Endothelial cell of umbilical vein (primary cell): Measurements from ENCODE around the gene NOXA1. TPM values are rescaled to one million over a fixed set of nuclear protein-coding genes. Genes with fewer than 3 reads are reported as not detected.

Source experiments
- BruUV-seq: library from RNA; stranded (reverse); fragments of 400-500 nt; replicated peaks from 2 replicates; lab custom pipeline; 2021; lab: Mats Ljungman, UMichigan
- CTCF ChIA-PET: fragments of 300-600, 350-600 bp; sonication (Branson Sonifier 250); formaldehyde crosslinking; loops from one replicate; lab custom pipeline; 2021; ENCODE audit warnings: antibody characterized with exemption, inconsistent platforms; lab: Charles Lee
- POLR2A ChIA-PET: fragments of 300-600, 350-600 bp; sonication (Branson Sonifier 250); formaldehyde crosslinking; loops from one replicate; lab custom pipeline; 2021; ENCODE audit warnings: antibody characterized with exemption, inconsistent platforms; lab: Charles Lee
- DNase-seq: peaks from one replicate; pipeline ENCODE4 v3.0.0-alpha.2; 2011; ENCODE audit warnings: low read depth, low spot score
- FAIRE-seq: peaks from 2 replicates; lab custom pipeline; 2011; peaks lifted over from hg19 to GRCh38; lab: Jason Lieb, UNC
- H2AFZ ChIP-seq: 2 replicates; pipeline ENCODE4 v1.6.0; 2012; ENCODE audit warnings: low read depth, low read length, control low read depth, inconsistent platforms
- H3K27ac ChIP-seq: 2 replicates; pipeline ENCODE4 v1.5.1; 2011; ENCODE audit warnings: low read depth, mild to moderate bottlenecking, control low read depth, low read length, moderate library complexity; ENCODE audit not compliant: insufficient read depth
- H3K27me3 ChIP-seq, 2 experiments: 2 replicates each; pipeline versions ENCODE4 v1.6.0 to v1.6.1; 2011; ENCODE audit warnings: low read length in 2 of 2, mixed read lengths in 1 of 2; ENCODE audit not compliant: control insufficient read depth in 2 of 2, insufficient read depth in 2 of 2
- H3K36me3 ChIP-seq, 2 experiments: 2 replicates in 1 of 2; 3 replicates in 1 of 2; pipeline ENCODE4 v1.5.1; 2011; ENCODE audit warnings: low read length in 2 of 2, mild to moderate bottlenecking in 1 of 2, moderate library complexity in 1 of 2; ENCODE audit not compliant: control insufficient read depth in 2 of 2, insufficient read depth in 2 of 2; ENCODE audit errors: extremely low read depth in 1 of 2
- H3K4me1 ChIP-seq: 3 replicates; pipeline ENCODE4 v1.5.1; 2011; ENCODE audit warnings: mild to moderate bottlenecking, low read length; ENCODE audit not compliant: control insufficient read depth, insufficient read depth; ENCODE audit errors: extremely low read depth
- H3K4me2 ChIP-seq: 2 replicates; pipeline ENCODE4 v1.6.1; 2011; ENCODE audit warnings: low read length, control low read depth, mixed read lengths; ENCODE audit not compliant: insufficient read depth
- H3K4me3 ChIP-seq, 3 experiments: fragments of 200-600 bp in 1 of 3; sonication (generic), shearing (Covaris generic) in 1 of 3; replicated peaks in 1 of 3; 2 replicates each; pipeline ENCODE4 v1.5.1; 2011 to 2016; ENCODE audit warnings: control low read depth in 3 of 3, low read length in 3 of 3, mild to moderate bottlenecking in 2 of 3, inconsistent platforms in 1 of 3, low read depth in 1 of 3, moderate library complexity in 1 of 3; ENCODE audit not compliant: insufficient read depth in 1 of 3
- H3K79me2 ChIP-seq: 2 replicates; pipeline ENCODE4 v1.6.0; 2012; ENCODE audit warnings: low read length, inconsistent platforms; ENCODE audit not compliant: control insufficient read depth, insufficient read depth
- H3K9ac ChIP-seq: replicated peaks from 2 replicates; pipeline ENCODE3; 2011; ENCODE audit warnings: low read length, control low read depth; ENCODE audit not compliant: insufficient read depth; ENCODE audit errors: extremely low read depth
- H3K9me1 ChIP-seq: replicated peaks from 3 replicates; pipeline ENCODE4 v1.6.0; 2011; ENCODE audit warnings: mild to moderate bottlenecking, low read length; ENCODE audit not compliant: control insufficient read depth, insufficient read depth; ENCODE audit errors: extremely low read depth
- H3K9me3 ChIP-seq: replicated peaks from 2 replicates; pipeline ENCODE4 v1.5.1; 2012; ENCODE audit warnings: low read length, inconsistent platforms; ENCODE audit not compliant: control insufficient read depth, insufficient read depth
- H4K20me1 ChIP-seq: replicated peaks from 2 replicates; pipeline ENCODE3; 2011; ENCODE audit warnings: mild to moderate bottlenecking, low read length; ENCODE audit not compliant: control insufficient read depth, insufficient read depth; ENCODE audit errors: extremely low read depth
- EZH2 ChIP-seq: IDR thresholded peaks from 2 replicates; pipeline ENCODE4 v1.6.1; 2012; ENCODE audit warnings: borderline replicate concordance, low read depth, mild to moderate bottlenecking, moderate library complexity, low read length, inconsistent platforms; ENCODE audit not compliant: severe bottlenecking
- FOS ChIP-seq: IDR thresholded peaks from 2 replicates; pipeline ENCODE4 v1.6.1; 2011; ENCODE audit warnings: mild to moderate bottlenecking, low read length, moderate library complexity, borderline replicate concordance; ENCODE audit not compliant: insufficient read depth
- GATA2 ChIP-seq: IDR thresholded peaks from 2 replicates; pipeline ENCODE4 v1.7.0; 2011; ENCODE audit warnings: low read depth, mild to moderate bottlenecking, moderate library complexity, mixed read lengths, low read length; ENCODE audit not compliant: insufficient read length, insufficient read depth
- JUN ChIP-seq: IDR thresholded peaks from 2 replicates; pipeline ENCODE4 v1.6.1; 2011; ENCODE audit warnings: borderline replicate concordance, low read depth; ENCODE audit not compliant: insufficient read length, insufficient read depth
- MYC ChIP-seq: IDR thresholded peaks from one replicate; pipeline ENCODE4 v1.6.1; 2011; ENCODE audit warnings: mild to moderate bottlenecking, low read depth, low read length
- POLR2A ChIP-seq: IDR thresholded peaks from 2 replicates; pipeline ENCODE4 v1.6.1; 2012; ENCODE audit warnings: low read depth, mild to moderate bottlenecking, control low read depth, low read length
- POLR2AphosphoS5 ChIP-seq: IDR thresholded peaks from 2 replicates; pipeline ENCODE4 v1.6.1; 2012; ENCODE audit warnings: low read depth, mild to moderate bottlenecking, control low read depth, low read length, moderate library complexity; ENCODE audit not compliant: insufficient read depth
- dilution Hi-C: fragments of 300-500 bp; cut with MboI; formaldehyde crosslinking; loops from one replicate; pipeline ENCODE4 v1.15.0; 2019; ENCODE audit warnings: low sequenced_read_pairs; ENCODE audit not compliant: extremely low pct_ligation_motif_present
- intact Hi-C: fragments of 100-400 bp; cut with micrococcal nuclease; formaldehyde crosslinking; loops from one replicate; pipeline ENCODE4 v1.10.0; 2022
- polyA plus RNA-seq, 4 experiments: library from polyadenylated mRNA; depleted of rRNA in 3 of 4; stranded (reverse) in 3 of 4; unstranded in 1 of 4; fragments of >200 nt; gene quantifications; 2 replicates each; pipeline versions ENCODE4 v1.2.1 to v1.2.3, GENCODE V29; 2011 to 2012; ENCODE audit warnings: missing spikeins in 1 of 4
- total RNA-seq: library from RNA; stranded (reverse); gene quantifications from 2 replicates; pipeline ENCODE4 v1.2.3, GENCODE V29; 2021
- TF ChIP-seq, protein P1 (sequence below): IDR thresholded peaks from 2 replicates; pipeline ENCODE4 v1.6.1; 2011; ENCODE audit not compliant: insufficient read depth, insufficient read length
- TF ChIP-seq, protein P2 (sequence below), 2 donors: IDR thresholded peaks; 1 replicate in 1 of 2; 2 replicates in 1 of 2; pipeline ENCODE4 v1.5.1; 2011; ENCODE audit warnings: low read length in 2 of 2, mild to moderate bottlenecking in 2 of 2, moderate library complexity in 2 of 2, control low read depth in 1 of 2, inconsistent platforms in 1 of 2, low read depth in 1 of 2; ENCODE audit not compliant: insufficient read depth in 1 of 2; ENCODE audit errors: extremely low read depth in 1 of 2

The NOXA1 gene
- total and polyA plus RNA-seq, 2 donors (not counting 3 experiments of a cell fraction or from before 2014, with no cell fraction given), result 0.40 to 0.91 TPM

DNA sequence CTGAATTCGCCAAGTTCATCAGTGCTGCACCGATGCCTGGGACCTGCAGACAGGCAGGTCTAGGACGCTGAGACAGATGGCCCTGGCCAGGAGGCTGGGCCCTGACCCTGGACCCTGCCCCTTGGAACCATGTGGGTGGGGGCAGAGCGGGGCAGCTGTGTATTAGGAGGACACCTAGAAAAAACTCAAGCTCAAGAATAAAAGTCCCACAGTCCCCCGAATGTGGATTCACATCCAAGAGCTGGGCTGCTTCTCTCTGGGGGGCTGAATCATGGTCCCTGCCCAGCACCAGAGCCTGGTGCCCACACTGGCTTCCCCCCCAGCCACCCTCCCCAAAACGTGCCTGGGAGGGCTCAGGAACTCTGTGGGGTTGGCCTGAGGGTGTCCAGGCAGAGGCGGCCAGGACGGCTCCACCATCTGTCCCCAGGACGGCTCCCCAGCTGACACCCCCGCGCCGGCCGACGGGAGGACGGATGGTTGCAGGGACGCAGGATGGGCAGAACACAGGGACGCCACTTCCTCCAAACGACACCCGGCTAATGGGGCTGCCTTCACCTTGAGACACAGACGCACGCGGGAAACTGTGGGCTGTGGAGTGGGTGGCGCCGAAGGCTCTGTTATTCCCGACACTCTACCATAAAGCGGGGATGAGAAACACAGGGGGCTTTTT is 35.2 kb upstream of the NOXA1 start:
- H3K27me3 ChIP-seq, result no peaks in the 10 kb centered on the region
- peaks cover 0 to 2% of the 10 kb centered on the region in 2 experiments for H3K36me3 ChIP-seq
- FAIRE-seq (peak; percentile 56), DNase-seq (no peak)
- no peaks in the 10 kb centered on the region for H4K20me1 ChIP-seq
- no peaks in the 10 kb centered on the region for H3K9me3 ChIP-seq
- POLR2A ChIA-PET, result interaction anchor here (1.1 kb wide), 1 partner anchor 86 kb away, joined by 4 read pairs; the partner anchor contains the start of gene NRARP
- no peak overlapping the region for H3K4me2 ChIP-seq
- CTCF ChIA-PET, result interaction anchor here (0.8 to 1.9 kb wide), 5 partner anchors 8 to 92 kb away, joined by 3 to 9 read pairs (median 3); partner anchors contain the start of gene NRARP
- dilution Hi-C loops, result no loop called here
- intact Hi-C loops, result loop anchor here (5.0 kb wide), 1 partner anchor 36 kb away; no protein-coding TSS in a partner anchor
- peak overlapping the region; percentile 81 for H3K27ac ChIP-seq
- H3K4me3 ChIP-seq, result no peak overlapping the region
- H3K79me2 ChIP-seq, result no peaks in the 10 kb centered on the region
- no peaks in the 10 kb centered on the region for H3K9me1 ChIP-seq
- H3K4me1 ChIP-seq, result peaks cover 13% of the 10 kb centered on the region
- H2AFZ ChIP-seq, result no peak overlapping the region
- no TSS peak for BruUV-seq
- TF ChIP-seq FOS (no peak), EZH2 (no peak), POLR2AphosphoS5 (no peak), MYC (no peak), GATA2 (no peak), JUN (no peak), POLR2A (no peak)
- TF ChIP-seq, protein P1, sequence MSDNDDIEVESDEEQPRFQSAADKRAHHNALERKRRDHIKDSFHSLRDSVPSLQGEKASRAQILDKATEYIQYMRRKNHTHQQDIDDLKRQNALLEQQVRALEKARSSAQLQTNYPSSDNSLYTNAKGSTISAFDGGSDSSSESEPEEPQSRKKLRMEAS, result no peak
- TF ChIP-seq, protein P2, sequence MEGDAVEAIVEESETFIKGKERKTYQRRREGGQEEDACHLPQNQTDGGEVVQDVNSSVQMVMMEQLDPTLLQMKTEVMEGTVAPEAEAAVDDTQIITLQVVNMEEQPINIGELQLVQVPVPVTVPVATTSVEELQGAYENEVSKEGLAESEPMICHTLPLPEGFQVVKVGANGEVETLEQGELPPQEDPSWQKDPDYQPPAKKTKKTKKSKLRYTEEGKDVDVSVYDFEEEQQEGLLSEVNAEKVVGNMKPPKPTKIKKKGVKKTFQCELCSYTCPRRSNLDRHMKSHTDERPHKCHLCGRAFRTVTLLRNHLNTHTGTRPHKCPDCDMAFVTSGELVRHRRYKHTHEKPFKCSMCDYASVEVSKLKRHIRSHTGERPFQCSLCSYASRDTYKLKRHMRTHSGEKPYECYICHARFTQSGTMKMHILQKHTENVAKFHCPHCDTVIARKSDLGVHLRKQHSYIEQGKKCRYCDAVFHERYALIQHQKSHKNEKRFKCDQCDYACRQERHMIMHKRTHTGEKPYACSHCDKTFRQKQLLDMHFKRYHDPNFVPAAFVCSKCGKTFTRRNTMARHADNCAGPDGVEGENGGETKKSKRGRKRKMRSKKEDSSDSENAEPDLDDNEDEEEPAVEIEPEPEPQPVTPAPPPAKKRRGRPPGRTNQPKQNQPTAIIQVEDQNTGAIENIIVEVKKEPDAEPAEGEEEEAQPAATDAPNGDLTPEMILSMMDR (IDR thresholded peaks at IDR 0.05; ENCODE audit: extremely low read depth in 1 of 2, insufficient read depth in 1 of 2, low read depth in 1 of 2, low read length in 2 of 2), result no peak
- peak overlapping the region; percentile 49 for H3K9ac ChIP-seq
